WTC11 (cell line): ENCODE data around the gene MAPKAP1.

Experiments used
- CDX4 ChIP-seq: fragments of 250-450 bp; sonication (Bioruptor Pico); IDR thresholded peaks from 2 replicates; pipeline ENCODE4 v1.9.0; 2021; ENCODE audit warnings: moderate library complexity, mild to moderate bottlenecking, inconsistent platforms, borderline replicate concordance
- CTCF ChIP-seq: fragments of 200-600 bp; IDR thresholded peaks from 2 replicates; pipeline ENCODE4 v1.8.0; 2022; ENCODE audit warnings: antibody characterized with exemption
- E2F4 ChIP-seq: sonication (generic); formaldehyde crosslinking; IDR thresholded peaks from 2 replicates; pipeline ENCODE4 v1.8.1; 2022; ENCODE audit warnings: low read depth, mild to moderate bottlenecking, moderate library complexity, missing genetic modification reagents, borderline replicate concordance
- ELF4 ChIP-seq: sonication (generic); formaldehyde crosslinking; IDR thresholded peaks from 2 replicates; pipeline ENCODE4 v1.8.1; 2022; ENCODE audit warnings: low read depth, mild to moderate bottlenecking, moderate library complexity, missing genetic modification reagents
- JUN ChIP-seq: sonication (generic); formaldehyde crosslinking; IDR thresholded peaks from 2 replicates; pipeline ENCODE4 v1.8.0; 2023; ENCODE audit warnings: mild to moderate bottlenecking, missing genetic modification reagents
- KAT7 ChIP-seq: sonication (generic); formaldehyde crosslinking; IDR thresholded peaks from 2 replicates; pipeline ENCODE4 v1.8.1; 2023; ENCODE audit warnings: missing genetic modification reagents, mild to moderate bottlenecking, borderline replicate concordance
- MLX ChIP-seq: sonication (generic); formaldehyde crosslinking; IDR thresholded peaks from 2 replicates; pipeline ENCODE4 v1.8.1; 2023; ENCODE audit warnings: mild to moderate bottlenecking, missing genetic modification reagents, moderate library complexity
- NR2C2 ChIP-seq: sonication (generic); formaldehyde crosslinking; IDR thresholded peaks from 2 replicates; pipeline ENCODE4 v1.8.0; 2022; ENCODE audit warnings: mild to moderate bottlenecking, missing genetic modification reagents
- ZBTB43 ChIP-seq: sonication (generic); formaldehyde crosslinking; IDR thresholded peaks from 2 replicates; pipeline ENCODE4 v1.8.1; 2023; ENCODE audit warnings: mild to moderate bottlenecking, missing genetic modification reagents
- ZNF317 ChIP-seq: sonication (generic); formaldehyde crosslinking; IDR thresholded peaks from 2 replicates; pipeline ENCODE4 v1.8.1; 2023; ENCODE audit warnings: low read depth, mild to moderate bottlenecking, moderate library complexity, missing genetic modification reagents, borderline replicate concordance

GRCh38 chr9:125444166-125444565 lies 262.8 kb downstream of the MAPKAP1 start:
- no peak for TF ChIP-seq CTCF
- no peak for TF ChIP-seq CDX4 (CRISPR knock-in tag)
- no peak for TF ChIP-seq ZNF317 (CRISPR knock-in tag)
- TF ChIP-seq ZBTB43 (CRISPR knock-in tag), result no peak
- no peak for TF ChIP-seq ELF4 (CRISPR knock-in tag)
- TF ChIP-seq NR2C2 (CRISPR knock-in tag), result no peak
- TF ChIP-seq JUN (CRISPR knock-in tag), result no peak
- TF ChIP-seq KAT7 (CRISPR knock-in tag), result no peak
- no peak for TF ChIP-seq E2F4 (CRISPR knock-in tag)
- no peak for TF ChIP-seq MLX (CRISPR knock-in tag)
